Measurements from ENCODE around the gene ALK.
A peak's percentile ranks its signal among the peaks of the same experiment; 100 is the strongest.

Gene ALK

DNA sequence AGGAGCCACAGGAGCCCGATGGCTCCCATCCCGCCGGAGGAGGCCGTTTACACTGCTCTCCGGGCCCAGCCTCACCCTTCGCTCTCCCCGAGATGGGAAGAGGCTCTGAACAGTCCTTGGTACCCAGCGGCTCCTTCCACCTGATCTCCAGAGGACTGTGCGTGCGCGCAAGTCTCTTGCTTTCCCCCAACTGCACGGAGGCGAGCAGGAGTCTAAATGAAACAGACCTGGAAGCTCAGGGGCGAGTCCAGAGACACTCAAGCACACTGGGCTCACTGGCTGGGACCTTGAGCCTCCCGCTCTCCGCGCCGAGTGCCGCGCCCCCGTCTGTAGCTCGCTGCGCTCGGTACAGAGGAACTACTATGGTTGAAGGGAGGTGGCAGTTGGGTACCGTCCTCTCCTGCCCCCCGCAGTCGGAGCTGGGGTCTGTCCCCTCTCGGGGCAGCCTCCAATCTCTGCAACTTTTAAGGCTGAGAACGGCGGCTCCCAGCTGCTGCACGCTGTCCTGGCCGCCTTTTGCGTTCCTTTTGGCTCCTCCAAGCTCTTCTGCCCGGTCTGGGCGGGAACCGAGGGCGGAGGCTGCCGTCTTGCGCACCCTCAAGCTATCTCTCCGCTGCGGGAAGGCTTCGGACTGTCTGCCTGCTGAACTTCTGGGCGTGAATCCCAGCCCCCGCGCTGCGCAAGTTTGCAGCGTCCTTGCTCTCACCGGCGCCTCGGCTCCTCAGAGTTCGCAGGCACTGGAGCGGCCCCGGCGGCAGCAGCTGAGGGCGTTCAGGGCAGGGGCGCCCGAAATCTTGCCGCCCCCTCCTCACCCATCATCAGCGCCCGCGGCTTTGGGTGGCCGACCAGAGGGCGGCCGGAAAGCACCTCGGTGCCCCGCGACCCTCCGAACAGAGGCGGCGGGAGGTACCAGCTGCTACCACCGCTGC lies 491 bp downstream of the ALK start:
- peaks cover 3% of the 10 kb centered on the region for H3K36me3 Mint-ChIP-seq
- H3K27ac Mint-ChIP-seq: no peak overlapping the region
- H3K27me3 Mint-ChIP-seq: peaks cover 47% of the 10 kb centered on the region
- peaks cover 22% of the 10 kb centered on the region for H3K4me1 Mint-ChIP-seq (ENCODE audit: low read depth)
- H3K4me3 Mint-ChIP-seq: peak overlapping the region; percentile 59
- peaks cover 3% of the 10 kb centered on the region for H3K9me3 Mint-ChIP-seq (ENCODE audit: low read depth)

DNA sequence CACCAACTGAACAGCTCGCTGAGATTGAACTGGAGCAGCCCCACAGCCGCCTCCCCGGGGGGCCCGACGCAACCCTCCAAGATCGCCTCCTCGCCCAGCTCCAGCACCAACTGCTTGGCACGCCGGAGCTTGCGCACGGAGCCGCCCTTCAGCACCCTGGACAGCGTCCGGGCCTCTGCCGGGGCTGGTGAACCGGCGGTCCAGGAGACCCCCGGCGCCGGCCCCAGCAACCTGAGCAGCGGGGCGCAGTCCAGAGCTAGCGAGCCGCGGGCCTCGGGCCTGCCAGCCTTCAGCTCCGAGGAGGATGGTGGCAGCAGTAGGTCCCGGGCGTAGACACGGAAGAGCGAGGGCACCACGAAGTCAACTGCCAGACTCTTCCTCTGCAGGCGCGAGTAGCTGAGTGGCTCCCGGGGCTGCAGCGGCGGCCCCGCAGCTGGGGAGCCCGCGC lies 1.2 kb downstream of the ALK start:
- Mint-ChIP-seq H3K27me3 (peaks cover 46% of the 10 kb centered on the region), H3K36me3 (peaks cover 3% of the 10 kb centered on the region), H3K9me3 (ENCODE audit: low read depth) (peaks cover 3% of the 10 kb centered on the region), H3K4me1 (ENCODE audit: low read depth) (peaks cover 22% of the 10 kb centered on the region), H3K27ac (no peak overlapping the region), H3K4me3 (no peak overlapping the region)

DNA sequence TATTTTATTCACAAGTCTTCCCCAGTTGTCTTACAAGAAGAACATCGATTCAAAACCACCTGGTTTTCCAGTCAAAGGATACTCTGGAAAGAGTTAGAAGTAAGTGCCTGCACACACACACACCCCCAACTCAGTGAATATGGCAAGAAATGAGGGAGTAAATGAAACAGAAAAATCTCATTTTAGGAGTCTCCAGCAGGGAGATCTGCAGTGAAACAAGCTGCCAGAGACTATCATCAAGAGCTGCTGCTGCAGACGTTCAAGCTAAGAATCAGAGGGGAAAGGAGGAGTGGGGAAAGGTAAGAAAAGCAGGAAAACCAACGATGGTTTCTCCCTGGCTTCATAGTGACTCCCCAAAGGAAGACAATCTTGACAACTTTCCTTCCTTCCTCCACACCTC lies 2.4 kb downstream of the ALK start:
- Mint-ChIP-seq H3K27me3 (peaks cover 45% of the 10 kb centered on the region), H3K9me3 (ENCODE audit: low read depth) (peaks cover 3% of the 10 kb centered on the region), H3K4me1 (ENCODE audit: low read depth) (peaks cover 22% of the 10 kb centered on the region), H3K27ac (no peak overlapping the region), H3K4me3 (peak overlapping the region; percentile 63), H3K36me3 (peaks cover 3% of the 10 kb centered on the region)

DNA sequence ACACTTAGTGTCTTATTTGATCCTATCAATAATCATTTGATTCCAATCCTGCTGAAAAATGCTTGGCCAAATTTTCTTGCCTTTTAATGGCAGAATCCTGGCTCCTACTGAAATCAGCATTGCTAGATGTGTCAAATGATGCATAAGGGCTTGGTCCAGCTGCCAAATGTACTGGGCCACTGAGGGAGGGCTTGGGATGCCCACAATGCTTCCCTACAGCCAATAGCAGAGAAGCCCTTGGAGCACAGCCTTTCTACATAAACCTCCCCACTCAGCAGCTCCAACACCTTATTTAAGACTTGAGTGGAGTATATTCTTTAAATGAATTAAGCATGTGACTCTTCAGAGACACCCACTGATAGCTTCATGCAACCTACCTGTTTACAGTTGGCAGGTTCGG lies 3.6 kb downstream of the ALK start:
- Mint-ChIP-seq H3K27me3 (peaks cover 45% of the 10 kb centered on the region), H3K36me3 (peaks cover 3% of the 10 kb centered on the region), H3K4me3 (no peak overlapping the region), H3K9me3 (ENCODE audit: low read depth) (peaks cover 3% of the 10 kb centered on the region), H3K27ac (no peak overlapping the region), H3K4me1 (ENCODE audit: low read depth) (peaks cover 22% of the 10 kb centered on the region)

DNA sequence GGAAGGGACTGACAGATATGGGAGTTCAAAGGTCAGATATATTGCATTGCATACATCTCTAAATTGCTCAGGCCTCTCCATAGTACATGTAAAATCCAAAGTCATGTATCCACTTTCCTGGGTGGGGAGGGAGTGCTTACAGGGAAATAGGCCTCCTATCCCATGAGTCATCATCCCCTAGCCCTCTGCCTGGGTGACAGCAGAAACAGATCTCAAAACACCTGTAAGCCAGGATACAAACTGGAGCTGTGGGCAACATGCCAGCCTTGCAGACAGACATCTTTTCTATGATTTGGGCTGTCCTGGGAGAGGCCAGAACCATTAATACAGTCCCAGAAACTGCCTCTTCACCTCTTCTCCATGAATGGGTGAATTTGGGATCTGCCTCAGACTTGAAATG lies 4.8 kb downstream of the ALK start:
- H3K27me3 Mint-ChIP-seq: peaks cover 39% of the 10 kb centered on the region
- peaks cover 14% of the 10 kb centered on the region for H3K4me1 Mint-ChIP-seq (ENCODE audit: low read depth)
- peaks cover 3% of the 10 kb centered on the region for H3K9me3 Mint-ChIP-seq (ENCODE audit: low read depth)
- peaks cover 3% of the 10 kb centered on the region for H3K36me3 Mint-ChIP-seq
- H3K27ac Mint-ChIP-seq: no peak overlapping the region
- H3K4me3 Mint-ChIP-seq: no peak overlapping the region

DNA sequence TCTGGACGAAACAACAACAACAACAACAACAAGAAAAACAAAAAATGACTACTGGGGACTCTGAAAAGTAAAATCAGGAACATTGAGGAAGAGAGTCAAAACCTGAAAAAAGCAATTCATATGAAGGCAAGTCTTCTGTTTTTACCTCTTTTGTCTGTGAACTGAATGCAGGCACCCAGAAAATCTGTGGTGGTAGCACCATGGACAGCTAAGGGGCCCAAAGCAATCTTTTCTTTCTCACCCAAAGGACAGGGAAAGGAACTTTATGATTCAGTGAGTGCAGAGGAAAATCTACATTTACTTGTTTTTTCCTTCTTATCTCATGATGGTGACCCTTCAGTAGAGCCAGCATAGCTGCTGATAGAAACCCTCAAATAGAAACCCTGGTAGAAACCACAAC lies 10.4 kb downstream of the ALK start:
- H3K4me3 Mint-ChIP-seq: no peak overlapping the region
- H3K36me3 Mint-ChIP-seq: no peaks in the 10 kb centered on the region
- H3K27me3 Mint-ChIP-seq: peaks cover 26% of the 10 kb centered on the region
- peaks cover 7% of the 10 kb centered on the region for H3K9me3 Mint-ChIP-seq (ENCODE audit: low read depth)
- H3K4me1 Mint-ChIP-seq (ENCODE audit: low read depth): no peaks in the 10 kb centered on the region
- H3K27ac Mint-ChIP-seq: no peak overlapping the region

DNA sequence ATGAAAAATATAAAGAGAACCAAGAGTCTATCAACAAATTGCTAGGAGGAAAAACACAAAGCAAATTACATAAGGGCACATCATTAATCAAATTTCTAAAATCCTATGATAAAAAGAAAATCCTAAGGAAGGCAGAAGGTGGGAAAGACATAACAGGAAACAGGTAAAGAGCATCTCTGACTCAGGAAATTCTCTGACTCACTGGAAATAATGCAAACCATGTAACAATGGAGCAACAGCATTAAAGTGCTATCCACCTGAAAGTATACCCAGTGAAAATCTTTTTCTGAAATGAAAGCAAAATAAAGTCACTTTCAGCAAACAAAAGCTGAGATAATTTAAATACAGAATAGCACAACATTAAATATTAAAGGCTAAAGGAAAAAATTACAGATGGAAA lies 10.9 kb downstream of the ALK start:
- Mint-ChIP-seq H3K27me3 (peaks cover 24% of the 10 kb centered on the region), H3K4me3 (no peak overlapping the region), H3K9me3 (ENCODE audit: low read depth) (peaks cover 7% of the 10 kb centered on the region), H3K4me1 (ENCODE audit: low read depth) (no peaks in the 10 kb centered on the region), H3K36me3 (no peaks in the 10 kb centered on the region), H3K27ac (no peak overlapping the region)

DNA sequence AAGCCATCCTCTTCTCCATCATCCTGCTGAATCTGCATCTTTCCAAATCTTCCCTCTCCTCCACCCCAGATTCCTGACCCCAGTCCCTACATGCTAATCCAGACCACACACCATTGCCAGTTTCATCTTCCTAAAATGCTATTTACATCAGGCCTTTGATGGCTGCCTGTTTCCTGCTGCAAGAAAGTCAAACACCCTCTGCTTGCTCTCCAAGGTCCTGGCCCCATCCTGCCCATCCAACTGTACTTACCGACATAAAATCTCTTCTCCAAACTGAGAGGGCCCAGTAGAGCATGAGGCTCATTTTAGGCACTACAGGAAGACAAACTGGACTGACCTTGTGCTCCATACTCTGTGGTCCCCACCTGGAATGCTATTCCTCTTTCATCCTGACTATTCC lies 19.0 kb downstream of the ALK start:
- H3K9me3 Mint-ChIP-seq (ENCODE audit: low read depth): no peaks in the 10 kb centered on the region
- H3K27me3 Mint-ChIP-seq: peaks cover 32% of the 10 kb centered on the region
- H3K36me3 Mint-ChIP-seq: no peaks in the 10 kb centered on the region
- H3K27ac Mint-ChIP-seq: no peak overlapping the region
- no peak overlapping the region for H3K4me3 Mint-ChIP-seq
- no peaks in the 10 kb centered on the region for H3K4me1 Mint-ChIP-seq (ENCODE audit: low read depth)

DNA sequence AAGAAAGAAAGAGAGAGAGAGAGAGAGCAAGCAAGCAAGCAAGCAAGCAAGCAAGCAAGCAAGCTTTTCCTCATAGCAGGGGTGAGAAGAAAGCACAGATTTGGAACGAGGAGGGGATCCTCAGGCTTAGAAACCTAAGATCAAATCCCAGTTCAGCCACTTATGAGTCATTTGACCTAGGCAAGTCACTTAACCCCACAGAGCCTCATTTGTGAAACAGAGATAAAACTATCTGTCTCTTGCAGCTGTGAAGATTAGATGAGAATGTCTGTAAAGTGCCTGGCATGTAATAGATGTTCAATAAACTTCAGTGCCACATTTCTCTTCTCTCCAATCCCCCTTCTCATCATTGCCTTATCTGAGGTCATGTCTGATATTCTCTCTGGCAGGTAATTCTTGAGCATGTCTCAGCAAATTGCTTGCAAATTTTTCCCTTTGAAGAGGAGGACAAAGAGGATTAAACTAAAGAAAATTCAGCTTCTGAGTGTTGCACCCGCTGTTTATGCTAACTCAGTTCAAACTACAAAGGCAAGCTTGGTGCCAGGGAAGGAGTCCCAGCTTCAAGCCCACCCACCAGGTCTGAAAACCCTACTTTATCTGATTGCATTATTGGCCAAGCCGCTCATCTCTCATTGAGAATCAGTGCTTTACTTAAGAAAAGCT lies 20.3 kb downstream of the ALK start:
- Mint-ChIP-seq H3K36me3 (no peaks in the 10 kb centered on the region), H3K27ac (no peak overlapping the region), H3K27me3 (peaks cover 30% of the 10 kb centered on the region), H3K4me3 (no peak overlapping the region), H3K4me1 (ENCODE audit: low read depth) (no peaks in the 10 kb centered on the region), H3K9me3 (ENCODE audit: low read depth) (no peaks in the 10 kb centered on the region)

DNA sequence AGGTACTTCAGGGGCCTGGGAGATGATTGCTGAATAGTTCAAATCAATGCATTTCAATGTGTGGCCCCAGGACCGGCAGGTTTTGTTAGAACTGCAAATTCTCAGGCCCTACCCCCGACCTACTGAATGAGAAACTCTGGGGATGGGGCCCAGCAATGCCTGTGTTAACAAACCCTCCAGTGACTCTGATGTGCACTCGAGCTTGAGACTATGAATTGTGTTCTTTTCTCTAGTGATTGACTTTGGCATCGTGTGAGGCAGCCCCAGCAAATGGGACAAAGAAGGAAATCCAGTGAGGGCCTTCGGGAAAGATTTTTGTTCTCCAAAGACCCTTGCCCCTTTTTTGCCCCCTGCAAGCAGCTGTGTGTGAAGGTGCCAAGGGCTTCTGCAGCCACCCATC lies 22.4 kb downstream of the ALK start:
- Mint-ChIP-seq H3K4me1 (ENCODE audit: low read depth) (no peaks in the 10 kb centered on the region), H3K4me3 (no peak overlapping the region)

DNA sequence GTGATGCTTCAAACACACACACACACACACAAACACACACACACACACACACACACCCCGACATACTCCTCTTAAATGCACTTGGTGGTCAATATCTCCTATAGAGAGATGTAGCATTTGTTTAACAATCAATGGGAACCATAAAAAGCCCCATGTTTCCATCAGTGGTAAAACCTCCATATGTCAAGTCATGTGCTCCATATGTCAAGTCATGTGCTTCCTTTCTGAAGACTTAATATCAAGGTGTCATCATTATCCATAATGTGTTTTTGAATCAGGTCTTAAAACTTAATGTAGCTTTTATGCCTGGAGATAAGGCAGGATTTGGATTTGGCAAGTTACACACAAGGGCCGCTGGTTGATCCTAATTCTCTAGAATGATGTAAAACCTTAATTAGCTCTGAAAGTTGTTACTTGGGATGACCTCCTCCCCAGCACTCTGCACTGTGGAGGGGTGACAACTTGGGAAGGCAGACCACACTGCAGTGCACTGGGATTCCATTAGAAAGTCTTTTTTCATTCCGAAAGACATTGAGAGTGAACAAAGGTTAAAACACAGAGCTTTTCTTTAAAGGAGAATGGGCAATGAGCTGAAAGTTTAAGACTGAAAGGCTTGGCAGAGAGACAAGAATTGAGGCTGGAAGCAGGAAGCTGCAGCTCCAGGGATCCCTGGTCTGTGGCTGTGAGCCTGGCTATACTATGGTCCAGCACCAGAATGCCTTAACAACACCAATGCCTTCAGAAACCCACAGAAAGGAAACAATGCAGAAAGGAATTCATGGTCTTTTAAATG lies 26.4 kb downstream of the ALK start:
- H3K4me3 Mint-ChIP-seq: no peak overlapping the region
- H3K9me3 Mint-ChIP-seq (ENCODE audit: low read depth): no peaks in the 10 kb centered on the region
- H3K27me3 Mint-ChIP-seq: peaks cover 20% of the 10 kb centered on the region
- no peaks in the 10 kb centered on the region for H3K4me1 Mint-ChIP-seq (ENCODE audit: low read depth)
- H3K27ac Mint-ChIP-seq: no peak overlapping the region
- no peaks in the 10 kb centered on the region for H3K36me3 Mint-ChIP-seq

More for the DNA sequence above, 22.4 kb downstream of the ALK start:
- Mint-ChIP-seq H3K27ac (no peak overlapping the region), H3K36me3 (no peaks in the 10 kb centered on the region), H3K9me3 (ENCODE audit: low read depth) (no peaks in the 10 kb centered on the region), H3K27me3 (peaks cover 29% of the 10 kb centered on the region)

DNA sequence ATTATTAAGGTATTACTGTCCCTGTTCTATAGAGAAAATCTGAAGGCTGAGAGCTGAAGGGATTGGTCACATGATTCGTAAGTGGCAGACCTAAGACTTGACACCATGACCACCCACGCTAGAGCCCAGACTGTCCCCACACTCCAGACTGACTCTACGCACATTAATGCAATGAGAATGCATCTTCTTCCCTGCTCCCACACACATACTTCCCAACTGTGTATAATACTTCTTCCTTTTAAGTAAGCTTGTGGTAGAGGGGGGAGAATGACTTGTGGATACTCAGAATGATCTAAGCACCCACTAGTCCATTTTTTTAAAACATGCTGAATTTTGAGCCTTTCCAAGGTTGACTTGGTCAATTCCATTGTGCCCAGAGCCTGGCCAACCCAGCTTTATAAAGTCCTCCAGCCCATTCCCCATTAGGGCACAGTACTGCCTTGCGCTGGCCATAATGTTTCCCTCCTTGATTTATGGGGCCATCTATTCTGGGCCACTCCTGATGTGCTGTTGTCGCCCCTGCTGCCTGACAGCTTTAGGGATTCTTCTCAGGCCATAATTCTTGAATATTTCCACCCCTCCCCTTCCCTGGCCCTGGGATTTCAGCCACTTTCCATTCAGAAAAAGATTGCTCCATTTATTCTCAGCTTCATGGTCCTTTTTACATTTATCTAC lies 28.7 kb downstream of the ALK start:
- H3K9me3 Mint-ChIP-seq (ENCODE audit: low read depth): no peaks in the 10 kb centered on the region
- no peaks in the 10 kb centered on the region for H3K4me1 Mint-ChIP-seq (ENCODE audit: low read depth)
- H3K27me3 Mint-ChIP-seq: peaks cover 15% of the 10 kb centered on the region
- H3K4me3 Mint-ChIP-seq: no peak overlapping the region
- H3K36me3 Mint-ChIP-seq: no peaks in the 10 kb centered on the region
- no peak overlapping the region for H3K27ac Mint-ChIP-seq

DNA sequence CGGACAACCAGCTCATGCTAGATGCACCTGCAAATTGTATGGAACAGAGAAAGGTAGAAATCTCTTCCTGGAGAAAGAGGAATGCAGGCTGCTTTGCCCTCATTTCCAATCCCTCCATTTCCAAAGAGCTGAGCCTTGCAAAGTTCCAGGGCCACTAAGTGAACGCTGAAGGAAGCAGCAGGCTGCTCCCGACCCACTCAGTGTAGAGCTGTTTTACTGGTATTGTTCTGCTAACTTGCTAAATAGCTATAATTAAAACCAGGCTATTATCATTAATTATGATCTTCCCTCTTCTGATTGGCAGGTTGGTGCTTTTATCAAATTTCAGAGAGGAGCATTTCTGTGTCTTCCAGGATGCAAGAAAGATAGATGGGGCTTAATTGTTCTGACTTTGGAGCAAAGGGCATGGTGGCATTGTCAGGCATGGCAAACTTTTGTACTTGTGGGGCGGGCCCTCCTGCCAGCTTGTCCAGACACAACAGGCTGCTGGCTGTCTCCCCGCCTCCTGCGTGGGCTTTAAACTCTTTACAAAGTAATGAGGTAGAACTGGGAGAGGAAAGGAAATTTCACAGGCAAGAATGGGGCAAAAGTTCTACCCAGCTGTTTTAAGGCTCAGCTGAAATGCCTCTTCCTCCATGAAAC lies 40.2 kb downstream of the ALK start:
- Mint-ChIP-seq H3K4me1 (ENCODE audit: low read depth) (no peaks in the 10 kb centered on the region), H3K9me3 (ENCODE audit: low read depth) (peaks cover 7% of the 10 kb centered on the region)

DNA sequence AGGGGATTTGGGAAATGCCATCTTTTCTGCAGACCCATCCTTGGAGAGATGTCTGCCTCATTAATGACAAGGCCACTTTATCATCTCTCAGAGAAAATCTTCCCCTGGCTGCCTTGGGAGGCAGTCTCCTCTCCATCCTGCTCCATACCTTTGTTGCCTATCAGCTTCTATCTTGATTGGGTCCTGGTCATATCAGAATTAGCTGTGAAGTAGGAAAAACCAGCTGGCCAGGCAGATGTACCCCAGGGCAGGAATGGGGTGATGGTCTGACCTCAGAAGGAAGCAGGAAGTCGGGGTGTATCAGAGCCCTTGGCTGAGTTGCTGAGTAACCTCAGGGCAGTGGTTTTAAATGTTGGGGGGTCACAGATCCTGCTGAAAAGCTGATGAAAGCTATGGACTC lies 41.3 kb downstream of the ALK start:
- Mint-ChIP-seq H3K27me3 (peaks cover 8% of the 10 kb centered on the region), H3K9me3 (ENCODE audit: low read depth) (peaks cover 7% of the 10 kb centered on the region), H3K4me1 (ENCODE audit: low read depth) (no peaks in the 10 kb centered on the region), H3K27ac (no peak overlapping the region), H3K36me3 (no peaks in the 10 kb centered on the region), H3K4me3 (no peak overlapping the region)

More for the DNA sequence above, 40.2 kb downstream of the ALK start:
- H3K27me3 Mint-ChIP-seq: peaks cover 10% of the 10 kb centered on the region
- H3K27ac Mint-ChIP-seq: no peak overlapping the region
- H3K4me3 Mint-ChIP-seq: no peak overlapping the region
- no peaks in the 10 kb centered on the region for H3K36me3 Mint-ChIP-seq
